ENCODE results near the gene DGKG. TPM values are rescaled to one million over a fixed set of nuclear protein-coding genes. Genes with fewer than 3 reads are reported as not detected.

Gene DGKG
- total RNA-seq, 2 donors from 2014 or later = 0.17 to 0.64 TPM

GRCh38 chr3:186339180-186339918 lies 22.7 kb downstream of the DGKG start:
- no peaks in the 10 kb centered on the region for H3K9me3 ChIP-seq
- H3K27ac ChIP-seq = no peak overlapping the region
- no peak for DNase-seq
- no peak overlapping the region for H3K9ac ChIP-seq (ENCODE audit: low read depth in 2 of 2, low read length in 2 of 2)
- no peak overlapping the region for H3K4me3 ChIP-seq
- TF ChIP-seq, protein P1, sequence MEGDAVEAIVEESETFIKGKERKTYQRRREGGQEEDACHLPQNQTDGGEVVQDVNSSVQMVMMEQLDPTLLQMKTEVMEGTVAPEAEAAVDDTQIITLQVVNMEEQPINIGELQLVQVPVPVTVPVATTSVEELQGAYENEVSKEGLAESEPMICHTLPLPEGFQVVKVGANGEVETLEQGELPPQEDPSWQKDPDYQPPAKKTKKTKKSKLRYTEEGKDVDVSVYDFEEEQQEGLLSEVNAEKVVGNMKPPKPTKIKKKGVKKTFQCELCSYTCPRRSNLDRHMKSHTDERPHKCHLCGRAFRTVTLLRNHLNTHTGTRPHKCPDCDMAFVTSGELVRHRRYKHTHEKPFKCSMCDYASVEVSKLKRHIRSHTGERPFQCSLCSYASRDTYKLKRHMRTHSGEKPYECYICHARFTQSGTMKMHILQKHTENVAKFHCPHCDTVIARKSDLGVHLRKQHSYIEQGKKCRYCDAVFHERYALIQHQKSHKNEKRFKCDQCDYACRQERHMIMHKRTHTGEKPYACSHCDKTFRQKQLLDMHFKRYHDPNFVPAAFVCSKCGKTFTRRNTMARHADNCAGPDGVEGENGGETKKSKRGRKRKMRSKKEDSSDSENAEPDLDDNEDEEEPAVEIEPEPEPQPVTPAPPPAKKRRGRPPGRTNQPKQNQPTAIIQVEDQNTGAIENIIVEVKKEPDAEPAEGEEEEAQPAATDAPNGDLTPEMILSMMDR (IDR thresholded peaks at IDR 0.05) = no peak
- intact Hi-C loops (cut with DNase I) = no loop called here
- H3K36me3 ChIP-seq = no peaks in the 10 kb centered on the region
- no peaks in the 10 kb centered on the region for H3K27me3 ChIP-seq
- no peaks in the 10 kb centered on the region for H3K4me1 ChIP-seq

DNA sequence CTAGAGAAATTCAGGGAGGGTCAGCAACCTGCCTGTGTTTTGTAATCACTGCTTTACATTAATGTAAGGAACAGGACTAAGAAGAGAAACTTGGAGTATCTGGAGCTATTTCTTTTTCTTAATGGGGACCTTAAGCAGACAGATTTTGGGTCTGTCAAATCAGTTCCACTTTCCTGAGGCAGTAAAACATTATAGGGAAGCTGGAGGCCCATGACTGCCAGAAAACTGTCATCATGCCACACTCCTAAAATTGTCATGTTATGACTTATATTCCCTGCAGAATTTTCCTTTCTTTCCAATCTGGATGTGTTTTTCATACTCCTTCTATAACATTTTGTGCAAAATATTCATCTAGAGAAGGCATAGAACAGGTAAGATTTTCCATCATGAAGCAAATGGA lies 28.8 kb downstream of the DGKG start:
- Histone ChIP-seq H3K27me3 (no peaks in the 10 kb centered on the region), H3K9ac (ENCODE audit: low read depth in 2 of 2, low read length in 2 of 2) (no peak overlapping the region), H3K4me3 (no peak overlapping the region), H3K36me3 (no peaks in the 10 kb centered on the region), H3K27ac (no peak overlapping the region), H3K4me1 (no peaks in the 10 kb centered on the region), H3K9me3 (no peaks in the 10 kb centered on the region)
- intact Hi-C loops (cut with DNase I) = no loop called here
- DNase-seq = no peak
- TF ChIP-seq, protein P1 (IDR thresholded peaks at IDR 0.05) = no peak

GRCh38 chr3:186330772-186331460 lies 31.1 kb downstream of the DGKG start:
- Histone ChIP-seq H3K4me1 (no peaks in the 10 kb centered on the region), H3K36me3 (no peaks in the 10 kb centered on the region), H3K9me3 (no peaks in the 10 kb centered on the region), H3K4me3 (no peak overlapping the region), H3K27me3 (no peaks in the 10 kb centered on the region), H3K9ac (ENCODE audit: low read depth in 2 of 2, low read length in 2 of 2) (no peak overlapping the region), H3K27ac (no peak overlapping the region)
- TF ChIP-seq, protein P1 (IDR thresholded peaks at IDR 0.05) = no peak
- intact Hi-C loops (cut with DNase I) = no loop called here
- DNase-seq = no peak

GRCh38 chr3:186329589-186329988 lies 32.4 kb downstream of the DGKG start:
- Histone ChIP-seq H3K27ac (no peak overlapping the region), H3K4me1 (no peaks in the 10 kb centered on the region), H3K36me3 (no peaks in the 10 kb centered on the region), H3K9ac (ENCODE audit: low read depth in 2 of 2, low read length in 2 of 2) (no peak overlapping the region), H3K27me3 (no peaks in the 10 kb centered on the region), H3K4me3 (no peak overlapping the region), H3K9me3 (no peaks in the 10 kb centered on the region)
- TF ChIP-seq, protein P1 (IDR thresholded peaks at IDR 0.05) = no peak
- intact Hi-C loops (cut with DNase I) = no loop called here
- DNase-seq = no peak

DNA sequence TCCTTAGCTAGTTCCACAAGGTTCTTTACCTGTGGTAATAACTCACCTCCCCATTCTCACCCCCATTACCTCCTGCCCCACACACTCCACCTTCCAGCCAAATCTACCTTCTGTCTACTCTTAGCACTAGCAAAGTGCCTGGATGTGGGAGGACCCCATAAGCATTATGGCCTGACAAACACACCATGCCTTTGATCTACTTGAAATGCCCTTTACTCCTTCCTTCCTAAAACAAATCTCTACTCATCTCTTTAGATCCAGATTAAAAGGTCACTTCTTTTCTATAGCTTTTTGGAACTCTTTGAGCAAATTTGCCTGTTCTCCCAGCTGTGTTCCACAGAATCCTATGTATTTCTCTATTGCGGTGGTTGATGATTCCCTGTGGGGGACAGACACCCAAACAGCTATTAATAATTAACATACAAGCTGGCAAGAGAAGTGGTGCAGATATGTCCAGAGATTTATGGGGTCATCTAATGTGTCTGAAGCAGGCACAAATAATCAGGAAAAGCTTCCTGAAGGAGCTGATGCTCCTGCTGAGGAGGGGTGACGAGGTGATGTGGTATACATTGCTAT lies 34.0 kb downstream of the DGKG start:
- Histone ChIP-seq H3K36me3 (no peaks in the 10 kb centered on the region), H3K4me1 (no peaks in the 10 kb centered on the region), H3K27ac (no peak overlapping the region), H3K4me3 (no peak overlapping the region), H3K9ac (ENCODE audit: low read depth in 2 of 2, low read length in 2 of 2) (no peak overlapping the region), H3K27me3 (no peaks in the 10 kb centered on the region), H3K9me3 (no peaks in the 10 kb centered on the region)
- TF ChIP-seq, protein P1 (IDR thresholded peaks at IDR 0.05) = no peak
- intact Hi-C loops (cut with DNase I) = no loop called here
- no peak for DNase-seq
